ENCODE data around the gene TDRD7.

Gene TDRD7

DNA sequence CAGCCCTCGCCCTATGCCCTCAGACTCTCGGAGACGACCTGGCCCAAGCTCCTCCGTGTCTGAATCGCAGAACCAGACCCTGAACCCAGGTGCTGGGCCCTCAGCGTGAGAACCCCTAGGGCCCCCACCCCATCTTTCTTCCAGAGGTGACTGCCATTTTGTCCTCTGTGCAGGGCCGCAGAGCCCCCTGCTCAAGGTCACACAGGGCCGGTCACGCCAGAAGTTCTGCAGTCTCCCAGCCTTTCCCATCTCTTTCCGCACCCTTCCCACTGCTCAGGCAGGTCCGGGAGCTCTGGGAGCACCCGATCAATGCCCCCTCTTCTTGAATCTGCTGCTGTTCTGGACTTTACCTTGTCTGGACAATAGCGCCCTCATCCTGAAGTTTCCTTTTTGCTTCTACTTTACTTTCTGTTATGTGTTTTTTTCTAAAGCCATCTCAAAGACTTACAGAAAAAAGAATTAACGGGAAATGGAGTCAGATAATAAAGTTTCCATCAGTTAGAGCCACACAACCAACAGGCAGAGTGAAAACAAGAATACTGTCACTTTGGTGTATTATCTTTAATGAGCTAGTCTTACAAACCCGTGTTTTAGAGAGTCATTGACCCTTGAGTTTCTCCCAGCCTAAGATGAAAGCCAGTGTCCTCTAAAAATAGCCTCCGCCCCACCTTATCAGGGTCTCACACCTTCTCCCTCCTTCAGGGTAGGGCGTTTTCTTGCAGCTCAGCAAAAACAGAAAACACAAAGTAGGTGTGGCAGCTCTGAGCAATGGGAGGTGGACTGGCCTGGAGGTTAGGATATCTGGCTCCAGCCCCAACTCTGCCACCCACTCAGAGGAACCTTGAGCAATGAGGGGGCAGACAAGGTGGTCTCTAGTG, 91.3 kb downstream of the TDRD7 start:
- Histone ChIP-seq H3K4me3 (ENCODE audit: low read depth, low read length) (peak overlapping the region; percentile 71; the same call in 1 of the 2 replicates), H3K4me1 (ENCODE audit: control insufficient read depth, insufficient read depth, low read length) (peaks cover 3% of the 10 kb centered on the region; the same call in 1 of the 2 replicates), H3K36me3 (ENCODE audit: control insufficient read depth in 2 of 2, insufficient read depth in 1 of 2, low read length in 2 of 2) (peaks cover 0 to 4% of the 10 kb centered on the region in 2 experiments; a peak in 1 of 3 replicates), H3K9me3 (ENCODE audit: control insufficient read depth, insufficient read depth, low read depth, low read length) (no peaks in the 10 kb centered on the region), H3K27ac (ENCODE audit: extremely low read depth, low read depth, low read length) (no peak overlapping the region; the same call in 1 of the 2 replicates)
- ChIA-PET POLR2A (interaction anchor here (1.3 to 3.7 kb wide), 6 partner anchors 15 to 194 kb away, joined by 3 to 11 read pairs (median 5); partner anchors contain the start of genes NCBP1, TSTD2 and XPA), CTCF (interaction anchor here (0.7 to 4.8 kb wide), 12 partner anchors 14 to 848 kb away, joined by 3 to 45 read pairs (median 4); partner anchors contain the start of gene TDRD7)
- no peak for TF ChIP-seq ZNF23 (tag by site-specific recombination; IDR thresholded peaks at IDR 0.05; ENCODE audit: borderline replicate concordance)
- TF ChIP-seq, protein P1, sequence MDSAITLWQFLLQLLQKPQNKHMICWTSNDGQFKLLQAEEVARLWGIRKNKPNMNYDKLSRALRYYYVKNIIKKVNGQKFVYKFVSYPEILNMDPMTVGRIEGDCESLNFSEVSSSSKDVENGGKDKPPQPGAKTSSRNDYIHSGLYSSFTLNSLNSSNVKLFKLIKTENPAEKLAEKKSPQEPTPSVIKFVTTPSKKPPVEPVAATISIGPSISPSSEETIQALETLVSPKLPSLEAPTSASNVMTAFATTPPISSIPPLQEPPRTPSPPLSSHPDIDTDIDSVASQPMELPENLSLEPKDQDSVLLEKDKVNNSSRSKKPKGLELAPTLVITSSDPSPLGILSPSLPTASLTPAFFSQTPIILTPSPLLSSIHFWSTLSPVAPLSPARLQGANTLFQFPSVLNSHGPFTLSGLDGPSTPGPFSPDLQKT (IDR thresholded peaks at IDR 0.05; ENCODE audit: borderline replicate concordance, low read depth, low read length), result no peak
- TF ChIP-seq ZNF510 (tag by site-specific recombination; IDR thresholded peaks at IDR 0.05; ENCODE audit: insufficient replicate concordance), result no peak
- no peak for TF ChIP-seq ZNF660 (tag by site-specific recombination; IDR thresholded peaks at IDR 0.05)
- TF ChIP-seq ZNF426 (tag by site-specific recombination; IDR thresholded peaks at IDR 0.05), result no peak
- TF ChIP-seq ZNF433 (tag by site-specific recombination; IDR thresholded peaks at IDR 0.05; ENCODE audit: low read depth), result no peak
- TF ChIP-seq, protein P2, sequence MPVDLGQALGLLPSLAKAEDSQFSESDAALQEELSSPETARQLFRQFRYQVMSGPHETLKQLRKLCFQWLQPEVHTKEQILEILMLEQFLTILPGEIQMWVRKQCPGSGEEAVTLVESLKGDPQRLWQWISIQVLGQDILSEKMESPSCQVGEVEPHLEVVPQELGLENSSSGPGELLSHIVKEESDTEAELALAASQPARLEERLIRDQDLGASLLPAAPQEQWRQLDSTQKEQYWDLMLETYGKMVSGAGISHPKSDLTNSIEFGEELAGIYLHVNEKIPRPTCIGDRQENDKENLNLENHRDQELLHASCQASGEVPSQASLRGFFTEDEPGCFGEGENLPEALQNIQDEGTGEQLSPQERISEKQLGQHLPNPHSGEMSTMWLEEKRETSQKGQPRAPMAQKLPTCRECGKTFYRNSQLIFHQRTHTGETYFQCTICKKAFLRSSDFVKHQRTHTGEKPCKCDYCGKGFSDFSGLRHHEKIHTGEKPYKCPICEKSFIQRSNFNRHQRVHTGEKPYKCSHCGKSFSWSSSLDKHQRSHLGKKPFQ (tag by site-specific recombination; IDR thresholded peaks at IDR 0.05), result no peak
- no peak for TF ChIP-seq ZBTB1 (tag by site-specific recombination; IDR thresholded peaks at IDR 0.05)
- no peak for TF ChIP-seq ZNF174 (tag by site-specific recombination; IDR thresholded peaks at IDR 0.05)
- no peak for TF ChIP-seq ZNF558 (tag by site-specific recombination; IDR thresholded peaks at IDR 0.05)
- peak; percentile 98 for TF ChIP-seq KLF1 (tag by site-specific recombination; IDR thresholded peaks at IDR 0.05)
- TF ChIP-seq KLF10 (tag by site-specific recombination; IDR thresholded peaks at IDR 0.05), result no peak
- TF ChIP-seq ZFHX2 (tag by site-specific recombination; conservative IDR thresholded peaks at IDR 0.05), result 0 out of 2 replicates have a peak, but pooled peaks have one; percentile 20
- peak; percentile 25; the same call in 1 of the 2 replicates for TF ChIP-seq EGR2 (tag by site-specific recombination; IDR thresholded peaks at IDR 0.05; ENCODE audit: low read depth)
- TF ChIP-seq ZNF600 (tag by site-specific recombination; IDR thresholded peaks at IDR 0.05), result peak; percentile 70
- TF ChIP-seq ZNF121 (tag by site-specific recombination; IDR thresholded peaks at IDR 0.05), result no peak
- no peak for TF ChIP-seq ZNF274 (IDR thresholded peaks at IDR 0.05; ENCODE audit: low read length)
- TF ChIP-seq ZNF274 (tag by site-specific recombination; IDR thresholded peaks at IDR 0.05; ENCODE audit: borderline replicate concordance), result no peak

DNA sequence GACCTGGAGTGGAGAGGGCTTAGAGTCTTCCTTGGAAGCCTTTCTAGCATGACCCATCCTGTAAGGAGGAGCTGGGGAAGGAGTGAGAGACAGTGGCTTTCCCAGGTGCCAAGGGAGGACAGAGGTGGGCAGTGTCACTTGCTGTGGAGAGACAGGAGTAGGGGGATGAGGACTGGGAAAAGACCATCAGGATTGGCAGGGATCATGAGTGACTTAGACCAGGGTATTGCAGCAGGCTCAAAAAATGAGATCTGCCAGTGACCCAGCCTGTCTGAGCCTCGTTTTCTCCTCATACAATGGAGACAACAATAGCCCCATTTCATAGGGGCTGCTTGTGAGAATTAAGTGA, 91.9 kb downstream of the TDRD7 start:
- H3K9me3 ChIP-seq (ENCODE audit: control insufficient read depth, insufficient read depth, low read depth, low read length), result no peaks in the 10 kb centered on the region
- H3K4me3 ChIP-seq (ENCODE audit: low read depth, low read length), result no peak overlapping the region
- TF ChIP-seq ZNF670 (tag by site-specific recombination; IDR thresholded peaks at IDR 0.05; ENCODE audit: low read depth), result no peak
- TF ChIP-seq ZNF664 (tag by site-specific recombination; IDR thresholded peaks at IDR 0.05), result 0 out of 2 replicates have a peak, but pooled peaks have one; percentile 62
- POLR2A ChIA-PET, result interaction anchor here (1.3 to 3.7 kb wide), 3 partner anchors 43 to 194 kb away, joined by 3 to 11 read pairs (median 4); partner anchors contain the start of genes NCBP1, TSTD2 and XPA
- H3K4me1 ChIP-seq (ENCODE audit: control insufficient read depth, insufficient read depth, low read length), result peaks cover 3% of the 10 kb centered on the region; the same call in 1 of the 2 replicates
- H3K36me3 ChIP-seq (ENCODE audit: control insufficient read depth in 2 of 2, insufficient read depth in 1 of 2, low read length in 2 of 2), result peaks cover 0 to 4% of the 10 kb centered on the region in 2 experiments; a peak in 1 of 3 replicates
- CTCF ChIA-PET, result interaction anchor here (0.7 to 4.8 kb wide), 12 partner anchors 15 to 848 kb away, joined by 3 to 45 read pairs (median 4); partner anchors contain the start of gene TDRD7
- H3K27ac ChIP-seq (ENCODE audit: extremely low read depth, low read depth, low read length), result peak overlapping the region; percentile 40; the same call in 1 of the 2 replicates

All from HEK293 (cell line).